Activated T-cell treated with anti-CD3 and anti-CD28 coated beads, Interleukin-2, amount 50 U/mL, for 24 hours (primary cell): ENCODE results near the gene NTN1.

Source experiments
- DNase-seq: peaks from one replicate; pipeline ENCODE4 v3.0.0-alpha.2; 2020
- H3K27ac Mint-ChIP-seq: 2 replicates; pipeline ENCODE4 v1.8.0; 2020; ENCODE audit warnings: mild to moderate bottlenecking, mixed read lengths
- H3K27me3 Mint-ChIP-seq: 2 replicates; pipeline ENCODE4 v1.8.0; 2020; ENCODE audit warnings: mixed read lengths
- H3K36me3 Mint-ChIP-seq: 2 replicates; pipeline ENCODE4 v1.8.0; 2020; ENCODE audit warnings: low read depth, mixed read lengths
- H3K4me1 Mint-ChIP-seq: 2 replicates; pipeline ENCODE4 v1.8.0; 2020; ENCODE audit warnings: low read depth, mixed read lengths
- H3K4me3 Mint-ChIP-seq: 2 replicates; pipeline ENCODE4 v1.8.0; 2020; ENCODE audit warnings: mild to moderate bottlenecking, moderate library complexity, mixed read lengths
- H3K9me3 Mint-ChIP-seq: 2 replicates; pipeline ENCODE4 v1.8.0; 2020; ENCODE audit warnings: mixed read lengths

NTN1 gene

DNA sequence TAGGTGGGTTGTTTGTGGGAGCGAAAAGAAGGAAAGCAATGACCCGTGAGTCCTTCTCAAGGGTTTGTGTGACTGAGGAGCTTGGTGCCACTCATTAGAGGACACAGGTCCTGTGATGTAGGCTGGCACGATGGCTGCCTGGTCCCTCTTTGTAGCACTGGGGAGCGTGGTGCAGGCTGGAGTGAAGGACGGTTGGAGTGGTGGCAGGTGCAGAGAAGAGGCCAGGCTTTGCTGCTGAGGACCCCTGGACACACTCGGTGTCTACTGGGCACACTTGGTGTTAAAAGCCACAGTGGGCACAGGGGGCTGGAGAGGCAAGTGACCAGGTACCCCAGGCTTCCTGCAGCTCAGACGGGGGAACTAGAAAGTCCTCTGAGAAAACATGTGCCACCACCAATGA lies 106.0 kb downstream of the NTN1 start:
- Mint-ChIP-seq H3K27ac (no peak overlapping the region), H3K27me3 (peaks cover 20% of the 10 kb centered on the region), H3K36me3 (no peaks in the 10 kb centered on the region), H3K4me1 (peaks cover 6% of the 10 kb centered on the region), H3K4me3 (no peak overlapping the region), H3K9me3 (no peaks in the 10 kb centered on the region)
- no peak for DNase-seq

DNA sequence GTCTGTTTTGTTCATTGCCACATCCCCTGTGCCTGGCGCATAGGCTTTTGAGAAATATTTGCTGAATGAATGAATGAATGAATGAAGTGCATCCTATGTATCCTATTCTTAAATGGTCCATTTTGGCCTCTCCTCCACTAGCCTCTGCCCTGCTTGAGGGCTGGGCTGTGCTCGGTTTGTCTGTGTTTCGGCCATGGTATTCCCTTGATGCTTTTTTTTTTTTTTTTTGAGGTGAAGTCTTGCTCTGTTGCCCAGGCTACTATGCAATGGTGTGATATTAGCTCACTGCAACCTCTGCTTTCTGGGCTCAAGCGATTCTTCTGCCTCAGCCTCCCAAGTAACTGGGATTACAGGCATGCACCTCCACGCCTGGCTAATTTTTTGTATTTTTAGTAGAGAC lies 110.1 kb downstream of the NTN1 start:
- Mint-ChIP-seq H3K27ac (no peak overlapping the region), H3K4me1 (no peaks in the 10 kb centered on the region), H3K9me3 (no peaks in the 10 kb centered on the region), H3K36me3 (no peaks in the 10 kb centered on the region), H3K4me3 (no peak overlapping the region), H3K27me3 (peaks cover 11% of the 10 kb centered on the region)
- DNase-seq = no peak

DNA sequence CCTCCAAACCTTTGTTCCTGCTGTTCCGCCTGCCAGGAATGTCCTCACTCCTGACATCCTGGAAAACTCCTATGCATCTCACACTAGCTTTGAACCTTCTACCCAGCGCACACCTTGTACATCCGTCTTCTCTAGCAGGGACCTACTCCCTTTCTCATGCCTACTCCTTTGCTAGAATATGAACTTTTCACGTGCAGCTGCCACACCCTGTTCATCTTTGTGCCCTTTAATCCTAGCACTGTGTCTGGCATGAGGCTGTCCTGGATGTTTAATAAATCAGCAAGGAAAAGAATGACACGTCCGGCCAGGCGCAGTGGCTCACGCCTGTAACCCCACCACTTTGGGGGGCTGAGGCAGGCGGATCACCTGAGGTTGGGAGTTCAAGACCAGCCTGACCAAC lies 111.0 kb downstream of the NTN1 start:
- H3K27me3 Mint-ChIP-seq = peaks cover 12% of the 10 kb centered on the region

DNA sequence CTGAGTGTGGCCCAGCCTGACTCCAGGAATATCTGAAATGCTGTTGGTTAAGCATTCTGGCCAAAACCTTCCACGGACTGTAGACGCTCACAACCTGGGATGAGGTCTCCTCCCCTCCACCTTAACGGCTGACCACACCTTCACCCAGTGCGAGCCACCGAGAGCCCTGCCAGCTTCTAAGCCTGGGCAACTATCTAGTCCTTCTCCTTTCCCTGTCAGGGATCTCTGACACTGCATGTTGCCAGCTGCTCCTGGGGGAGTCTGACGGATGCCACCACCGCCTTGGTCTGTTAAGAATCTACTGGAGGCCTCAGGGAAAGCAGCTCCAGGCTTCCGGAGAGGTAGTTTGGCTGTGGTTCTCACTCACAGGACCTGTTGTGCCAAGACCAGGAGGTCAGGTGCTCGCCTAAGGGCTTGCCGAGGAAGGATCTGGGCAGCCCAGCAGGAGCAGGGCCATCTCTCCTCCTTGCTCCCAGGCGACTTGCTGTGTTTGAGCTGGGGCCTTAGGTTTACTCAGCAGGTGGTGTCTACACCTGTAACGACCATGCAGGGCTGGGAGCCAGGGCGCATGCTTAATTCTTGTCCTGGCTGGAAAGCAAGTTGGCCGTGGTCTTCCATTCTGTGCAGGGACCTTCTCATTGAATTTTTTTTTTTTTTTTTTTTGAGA lies 111.8 kb downstream of the NTN1 start:
- DNase-seq = no peak
- Mint-ChIP-seq H3K27me3 (peaks cover 9% of the 10 kb centered on the region), H3K4me3 (no peak overlapping the region), H3K9me3 (no peaks in the 10 kb centered on the region), H3K27ac (no peak overlapping the region), H3K4me1 (no peaks in the 10 kb centered on the region), H3K36me3 (no peaks in the 10 kb centered on the region)

More for the DNA sequence above, 111.0 kb downstream of the NTN1 start:
- Mint-ChIP-seq H3K9me3 (no peaks in the 10 kb centered on the region), H3K36me3 (no peaks in the 10 kb centered on the region), H3K4me1 (no peaks in the 10 kb centered on the region), H3K27ac (no peak overlapping the region), H3K4me3 (no peak overlapping the region)
- DNase-seq = no peak

DNA sequence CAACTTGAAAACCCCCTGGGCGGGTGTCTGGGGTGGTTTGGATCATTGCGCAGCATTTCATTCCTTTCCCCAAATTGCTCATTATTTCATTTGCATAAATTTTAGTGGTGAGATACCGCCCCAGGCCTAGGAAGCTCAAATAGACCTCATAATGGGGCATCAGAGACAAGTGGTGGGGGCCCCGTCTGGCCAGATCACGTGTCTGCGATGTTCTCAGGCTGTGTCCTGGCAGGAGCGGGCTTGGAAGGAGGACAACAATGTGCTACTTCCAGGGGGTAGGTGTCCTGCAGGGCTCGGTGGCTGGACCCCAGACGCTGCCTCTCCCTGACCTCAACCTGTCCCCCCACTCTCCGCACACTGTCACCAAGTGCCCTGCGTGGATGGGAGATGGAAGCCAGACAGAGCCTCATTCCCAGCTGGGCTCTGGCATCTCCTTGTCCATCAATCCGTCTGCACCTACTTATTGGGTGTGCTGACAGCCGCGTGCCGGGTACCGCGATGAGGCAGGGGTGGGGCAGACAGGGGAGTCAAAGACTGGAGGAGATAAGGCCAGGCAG lies 116.9 kb downstream of the NTN1 start:
- H3K4me3 Mint-ChIP-seq = no peak overlapping the region
- no peaks in the 10 kb centered on the region for H3K4me1 Mint-ChIP-seq
- H3K9me3 Mint-ChIP-seq = no peaks in the 10 kb centered on the region
- DNase-seq = no peak
- no peak overlapping the region for H3K27ac Mint-ChIP-seq
- no peaks in the 10 kb centered on the region for H3K36me3 Mint-ChIP-seq
- peaks cover 7% of the 10 kb centered on the region for H3K27me3 Mint-ChIP-seq

DNA sequence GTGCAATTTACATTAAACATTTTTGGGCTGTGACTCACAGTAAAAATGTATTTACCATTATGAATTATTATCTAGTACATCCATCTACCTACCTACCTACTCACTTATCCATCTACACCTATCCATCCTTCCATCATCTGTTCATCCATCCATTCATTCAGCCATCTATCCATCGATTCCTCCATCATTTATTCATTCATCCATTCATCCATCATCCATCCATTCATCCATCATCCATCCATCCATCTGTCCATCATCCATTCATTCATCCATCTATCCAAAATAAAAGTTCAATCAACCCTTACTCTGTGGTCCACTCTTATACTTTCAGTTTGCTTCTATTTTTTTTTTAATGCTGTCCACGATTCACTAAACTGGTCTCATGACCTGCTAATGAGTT lies 118.4 kb downstream of the NTN1 start:
- no peaks in the 10 kb centered on the region for H3K9me3 Mint-ChIP-seq
- no peak overlapping the region for H3K27ac Mint-ChIP-seq
- no peak overlapping the region for H3K4me3 Mint-ChIP-seq
- H3K27me3 Mint-ChIP-seq = peaks cover 7% of the 10 kb centered on the region
- no peaks in the 10 kb centered on the region for H3K36me3 Mint-ChIP-seq
- DNase-seq = no peak
- H3K4me1 Mint-ChIP-seq = no peaks in the 10 kb centered on the region

DNA sequence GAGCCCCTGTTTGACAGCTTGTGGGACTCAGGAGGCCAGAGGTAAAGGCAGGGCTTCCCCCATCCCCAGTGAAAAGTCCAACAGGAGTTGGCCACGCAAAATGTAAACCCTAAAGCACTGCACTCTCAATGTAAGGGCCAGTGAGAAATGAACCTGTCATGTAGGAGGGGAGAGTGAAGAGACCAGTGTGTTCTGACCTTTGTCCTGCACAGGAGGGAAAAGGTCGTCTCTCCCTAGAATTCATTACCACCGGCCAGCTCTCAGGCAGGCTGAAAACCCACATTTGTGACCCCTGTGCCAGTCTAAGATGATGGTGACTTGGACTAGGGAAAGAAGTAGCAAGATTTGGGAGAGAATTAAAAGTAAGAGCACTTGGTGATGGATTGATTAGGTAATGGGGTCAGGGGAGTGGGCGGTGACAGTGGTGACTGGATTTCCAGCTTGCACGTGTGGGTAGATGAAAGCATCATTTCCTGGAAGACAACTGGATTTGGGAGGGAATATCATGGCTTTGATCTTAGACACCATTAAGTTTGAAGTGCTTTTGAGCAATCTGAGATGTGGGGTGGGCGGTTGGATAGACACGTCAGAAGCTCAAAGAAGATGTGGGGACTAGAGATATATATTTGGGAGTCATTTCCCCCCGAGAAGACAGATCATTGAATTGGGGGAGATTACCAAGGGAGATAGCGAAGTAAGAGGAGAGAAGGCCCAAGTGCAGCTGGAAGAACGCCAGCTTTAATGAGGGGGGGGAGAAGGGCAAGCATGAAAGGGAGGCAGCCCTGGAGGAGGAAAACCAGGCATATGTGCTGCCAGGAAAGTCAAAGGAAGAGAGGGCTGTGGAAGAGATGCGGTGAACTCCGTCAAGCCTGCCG lies 119.5 kb downstream of the NTN1 start:
- no peak overlapping the region for H3K4me3 Mint-ChIP-seq

DNA sequence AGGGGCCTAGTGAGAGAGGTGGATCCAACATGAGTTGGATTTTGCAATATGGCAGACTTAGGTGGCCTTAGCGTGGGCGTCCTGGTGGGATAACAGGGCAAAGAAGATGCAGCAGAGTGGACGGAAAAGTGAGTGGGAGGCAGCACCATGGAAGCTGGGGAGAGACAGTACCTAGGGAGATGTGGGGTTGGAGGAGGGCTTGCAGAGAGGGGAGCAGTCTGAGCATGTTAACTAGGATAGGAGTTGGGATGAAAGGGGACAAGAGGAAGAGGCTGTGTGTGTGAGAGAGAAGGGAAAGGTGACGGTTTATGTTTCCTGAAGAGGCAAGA lies 120.1 kb downstream of the NTN1 start:
- Mint-ChIP-seq H3K4me1 (no peaks in the 10 kb centered on the region), H3K27ac (no peak overlapping the region), H3K9me3 (no peaks in the 10 kb centered on the region), H3K27me3 (peaks cover 7% of the 10 kb centered on the region), H3K4me3 (no peak overlapping the region), H3K36me3 (no peaks in the 10 kb centered on the region)
- DNase-seq = no peak

More for the DNA sequence above, 119.5 kb downstream of the NTN1 start:
- Mint-ChIP-seq H3K9me3 (no peaks in the 10 kb centered on the region), H3K36me3 (no peaks in the 10 kb centered on the region), H3K27ac (no peak overlapping the region), H3K27me3 (peaks cover 7% of the 10 kb centered on the region), H3K4me1 (no peaks in the 10 kb centered on the region)
- no peak for DNase-seq

DNA sequence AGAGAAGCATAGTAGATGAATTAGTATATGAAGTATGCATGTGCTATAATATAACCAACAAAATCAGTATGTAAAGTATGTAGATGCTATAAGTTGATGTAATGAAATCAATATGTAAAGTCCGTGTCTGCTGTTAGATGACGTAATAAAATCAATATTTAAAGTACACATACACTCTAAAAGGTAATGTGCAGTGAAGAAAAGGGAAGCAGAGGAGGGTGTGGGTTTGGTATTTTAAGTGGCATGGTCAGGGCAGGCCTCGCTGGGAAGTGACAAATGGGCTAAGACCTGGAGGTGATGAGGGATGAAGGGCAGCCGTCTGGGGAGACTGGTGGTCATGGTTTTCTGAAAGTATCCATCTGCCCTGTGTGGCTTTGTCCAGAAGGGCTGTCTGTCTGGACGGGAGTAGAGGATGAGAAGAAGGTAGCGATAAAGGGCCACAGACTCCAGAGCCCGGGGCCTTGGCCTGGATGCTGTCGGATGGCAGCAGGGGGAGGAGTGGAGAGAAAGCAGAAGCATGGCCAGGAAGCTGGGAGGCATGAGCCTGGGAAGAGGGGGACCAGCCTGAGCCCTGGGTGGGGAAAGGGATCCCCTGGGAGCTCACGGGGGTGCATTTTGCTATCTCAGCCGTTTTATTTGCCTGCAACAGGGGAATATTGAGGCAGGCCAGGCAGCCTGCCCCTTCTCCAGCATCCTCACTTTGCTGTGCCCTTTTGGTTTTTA lies 121.6 kb downstream of the NTN1 start:
- no peak overlapping the region for H3K4me3 Mint-ChIP-seq
- DNase-seq = no peak
- H3K36me3 Mint-ChIP-seq = no peaks in the 10 kb centered on the region
- no peak overlapping the region for H3K27ac Mint-ChIP-seq
- no peaks in the 10 kb centered on the region for H3K27me3 Mint-ChIP-seq
- H3K4me1 Mint-ChIP-seq = no peaks in the 10 kb centered on the region
- H3K9me3 Mint-ChIP-seq = no peaks in the 10 kb centered on the region

DNA sequence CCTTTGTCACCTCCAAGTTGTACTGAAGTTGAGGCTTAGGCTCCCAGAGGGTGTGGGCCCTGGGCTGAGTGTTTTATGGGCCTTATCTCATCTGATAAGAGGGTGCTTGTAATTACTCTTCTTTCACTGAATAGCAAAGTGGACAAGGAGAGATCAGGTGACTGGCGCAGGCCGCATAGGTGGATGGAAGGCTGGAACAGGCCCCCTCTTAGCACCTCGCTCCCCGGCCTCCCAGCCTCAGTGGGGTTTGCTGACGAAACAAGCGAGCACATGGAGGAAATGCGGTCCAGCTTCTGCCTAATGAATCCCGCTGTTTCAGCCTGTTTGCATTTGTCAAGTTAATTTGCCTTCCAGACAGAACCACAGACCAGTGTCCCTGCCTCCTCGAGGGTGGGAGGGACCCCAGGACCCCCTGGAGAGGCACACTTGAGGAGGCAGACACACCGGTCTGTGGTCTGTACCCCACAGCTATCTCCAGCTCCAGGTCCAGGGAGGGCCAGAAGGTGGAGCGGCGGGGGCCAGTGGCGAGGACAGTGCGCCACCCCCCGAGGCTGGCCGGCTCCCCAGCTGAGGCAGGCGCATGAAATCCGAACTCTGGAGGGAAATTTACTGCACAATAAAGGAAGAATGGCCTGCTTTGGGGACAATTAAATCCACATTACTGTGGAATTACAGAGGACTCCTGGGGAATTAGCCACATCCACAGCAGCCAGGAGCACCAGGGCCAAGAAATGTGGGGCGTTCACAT lies 123.4 kb downstream of the NTN1 start:
- Mint-ChIP-seq H3K27ac (no peak overlapping the region), H3K4me1 (no peaks in the 10 kb centered on the region), H3K36me3 (no peaks in the 10 kb centered on the region), H3K27me3 (peaks cover 5% of the 10 kb centered on the region), H3K4me3 (no peak overlapping the region), H3K9me3 (no peaks in the 10 kb centered on the region)
- DNase-seq = no peak

DNA sequence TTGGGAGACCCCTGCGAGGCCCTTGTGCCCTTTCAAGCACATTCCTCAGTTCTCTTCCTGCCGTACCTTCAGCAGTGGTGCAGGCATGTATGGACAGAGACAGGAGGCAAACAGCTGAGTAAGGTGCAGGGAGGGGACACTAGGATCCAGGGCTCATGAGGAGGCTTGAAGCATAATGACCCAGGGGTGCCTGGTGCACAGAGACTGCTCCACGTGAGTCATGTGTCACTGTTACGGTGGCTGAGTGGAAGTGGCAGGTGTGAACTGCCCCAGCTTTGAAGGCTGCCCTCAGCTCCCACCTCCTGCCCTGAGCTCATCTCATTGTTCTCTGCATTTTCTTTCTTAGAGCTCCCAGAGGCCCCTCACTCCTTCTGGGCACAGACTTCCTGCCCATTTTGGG lies 124.8 kb downstream of the NTN1 start:
- H3K36me3 Mint-ChIP-seq = no peaks in the 10 kb centered on the region
- H3K27ac Mint-ChIP-seq = no peak overlapping the region
- DNase-seq = no peak
- no peaks in the 10 kb centered on the region for H3K9me3 Mint-ChIP-seq
- no peaks in the 10 kb centered on the region for H3K4me1 Mint-ChIP-seq
- peaks cover 10% of the 10 kb centered on the region for H3K27me3 Mint-ChIP-seq
- H3K4me3 Mint-ChIP-seq = no peak overlapping the region

DNA sequence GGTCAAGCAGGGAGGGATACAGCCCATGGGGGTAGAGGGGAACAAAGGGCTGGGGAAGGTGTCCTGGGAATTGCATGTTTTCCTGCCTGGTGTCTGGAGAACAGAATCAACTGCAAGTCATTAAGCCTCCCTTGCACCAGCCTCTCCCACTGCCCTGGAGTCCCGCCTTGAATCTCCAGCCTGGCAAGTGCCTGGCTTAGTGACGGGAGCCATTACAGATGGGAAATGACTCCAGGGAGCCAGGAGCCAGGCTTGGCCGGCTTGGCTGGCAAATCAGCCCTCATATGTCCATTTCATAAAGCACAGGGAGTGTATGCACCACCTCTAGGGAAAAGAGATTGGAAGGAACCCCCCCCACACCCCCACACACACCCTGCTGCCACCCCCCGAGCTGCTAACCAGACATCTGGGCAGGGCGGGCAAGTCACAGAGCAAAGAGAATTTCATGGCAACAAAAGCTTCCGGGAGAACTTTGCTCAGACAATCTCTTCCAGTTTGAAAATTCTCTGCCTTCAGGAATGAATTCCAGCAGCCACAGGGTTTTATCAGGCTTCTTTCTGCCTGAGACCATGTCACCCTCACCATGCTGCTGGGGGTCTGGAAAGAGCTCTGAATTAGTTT lies 127.7 kb downstream of the NTN1 start:
- H3K27me3 Mint-ChIP-seq = peaks cover 10% of the 10 kb centered on the region
- no peaks in the 10 kb centered on the region for H3K36me3 Mint-ChIP-seq
- no peaks in the 10 kb centered on the region for H3K4me1 Mint-ChIP-seq
- no peak for DNase-seq
- H3K27ac Mint-ChIP-seq = no peak overlapping the region
- H3K4me3 Mint-ChIP-seq = no peak overlapping the region
- no peaks in the 10 kb centered on the region for H3K9me3 Mint-ChIP-seq

DNA sequence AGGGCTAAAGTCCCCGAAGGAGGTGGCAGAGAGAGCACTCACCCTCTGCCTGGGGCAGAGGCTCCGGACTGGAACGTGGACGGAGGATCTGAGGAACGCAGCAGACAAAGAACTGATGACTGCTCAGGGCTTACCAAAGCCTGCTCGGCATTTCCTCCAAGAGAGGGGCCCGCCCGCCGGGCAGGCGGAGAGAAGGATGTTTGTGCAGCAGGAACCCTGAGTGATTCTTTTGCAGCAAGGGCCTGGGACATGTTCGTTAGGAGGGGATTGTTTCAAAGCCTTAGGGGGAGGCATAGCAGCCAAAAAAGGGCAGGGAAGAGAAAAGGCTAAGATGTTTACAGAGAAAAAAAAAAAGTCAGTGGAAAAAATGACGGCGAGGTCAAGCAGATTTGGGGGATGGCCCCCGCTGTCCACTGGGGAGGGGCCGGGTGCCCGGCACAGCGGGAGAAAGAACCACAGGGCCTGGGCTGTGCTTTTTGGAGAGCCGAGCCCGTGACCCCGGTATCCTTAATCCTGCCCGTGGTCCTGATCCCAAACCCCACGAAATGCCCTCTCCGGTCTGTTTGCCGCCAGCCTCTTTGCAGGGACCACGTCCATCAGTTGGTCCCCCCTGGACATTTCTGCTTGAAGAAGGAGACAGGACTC lies 129.3 kb downstream of the NTN1 start:
- H3K4me1 Mint-ChIP-seq = no peaks in the 10 kb centered on the region
- H3K4me3 Mint-ChIP-seq = no peak overlapping the region
- H3K27me3 Mint-ChIP-seq = peaks cover 10% of the 10 kb centered on the region
- no peaks in the 10 kb centered on the region for H3K36me3 Mint-ChIP-seq
- H3K27ac Mint-ChIP-seq = no peak overlapping the region
- DNase-seq = no peak
- no peaks in the 10 kb centered on the region for H3K9me3 Mint-ChIP-seq
